ENCODE results near the gene CEP85L.
A peak's percentile ranks its signal among the peaks of the same experiment; 100 is the strongest.

Gene CEP85L

GRCh38 chr6:118589649-118590365, 61.6 kb downstream of the CEP85L start:
- Mint-ChIP-seq H3K9me3 (no peaks in the 10 kb centered on the region), H3K27me3 (no peaks in the 10 kb centered on the region), H3K4me3 (no peak overlapping the region), H3K4me1 (peaks cover 7 to 29% of the 10 kb centered on the region in 2 donors), H3K36me3 (peaks cover 20 to 25% of the 10 kb centered on the region in 2 donors), H3K27ac (no peak overlapping the region)
- ATAC-seq (replicated peaks) (no peak), DNase-seq (no peak)

- no peak overlapping the region for H3K27ac Mint-ChIP-seq
- no peaks in the 10 kb centered on the region for H3K9me3 Mint-ChIP-seq
- H3K27me3 Mint-ChIP-seq = no peaks in the 10 kb centered on the region
- no peak for ATAC-seq (replicated peaks)
- H3K4me3 Mint-ChIP-seq = no peak overlapping the region
- no peak for DNase-seq
- H3K36me3 Mint-ChIP-seq = peaks cover 20 to 25% of the 10 kb centered on the region in 2 donors
- peaks cover 7 to 29% of the 10 kb centered on the region in 2 donors for H3K4me1 Mint-ChIP-seq
Observed at GRCh38 chr6:118589186-118589585, 62.2 kb downstream of the CEP85L start.

GRCh38 chr6:118588626-118589025, 62.8 kb downstream of the CEP85L start:
- Mint-ChIP-seq H3K9me3 (no peaks in the 10 kb centered on the region), H3K27ac (no peak overlapping the region), H3K27me3 (no peaks in the 10 kb centered on the region), H3K36me3 (peaks cover 18 to 20% of the 10 kb centered on the region in 2 donors), H3K4me1 (peaks cover 7 to 25% of the 10 kb centered on the region in 2 donors), H3K4me3 (no peak overlapping the region)
- ATAC-seq (replicated peaks) = no peak
- DNase-seq = no peak

GRCh38 chr6:118586746-118587485, 64.5 kb downstream of the CEP85L start:
- Mint-ChIP-seq H3K27me3 (no peaks in the 10 kb centered on the region), H3K36me3 (peaks cover 21 to 24% of the 10 kb centered on the region in 2 donors), H3K4me1 (peaks cover 9 to 27% of the 10 kb centered on the region in 2 donors), H3K4me3 (no peak overlapping the region), H3K27ac (no peak overlapping the region), H3K9me3 (no peaks in the 10 kb centered on the region)
- DNase-seq (no peak), ATAC-seq (replicated peaks) (no peak)

GRCh38 chr6:118584911-118585310, 66.5 kb downstream of the CEP85L start:
- no peak overlapping the region for H3K27ac Mint-ChIP-seq
- H3K4me3 Mint-ChIP-seq = no peak overlapping the region
- peaks cover 23 to 25% of the 10 kb centered on the region in 2 donors for H3K36me3 Mint-ChIP-seq
- H3K27me3 Mint-ChIP-seq = no peaks in the 10 kb centered on the region
- ATAC-seq (replicated peaks) (no peak), DNase-seq (no peak)
- H3K4me1 Mint-ChIP-seq = peaks cover 19 to 27% of the 10 kb centered on the region in 2 donors
- peaks cover 3 to 5% of the 10 kb centered on the region in 2 donors for H3K9me3 Mint-ChIP-seq

GRCh38 chr6:118581489-118581959, 69.9 kb downstream of the CEP85L start:
- Mint-ChIP-seq H3K9me3 (peaks cover 10 to 13% of the 10 kb centered on the region in 2 donors), H3K27me3 (no peaks in the 10 kb centered on the region), H3K4me1 (peaks cover 13 to 18% of the 10 kb centered on the region in 2 donors), H3K27ac (no peak overlapping the region), H3K36me3 (peaks cover 32 to 41% of the 10 kb centered on the region in 2 donors), H3K4me3 (no peak overlapping the region)
- DNase-seq = no peak
- ATAC-seq (replicated peaks) = peak; percentile 76 to 83

- Mint-ChIP-seq H3K36me3 (peaks cover 39 to 48% of the 10 kb centered on the region in 2 donors), H3K4me3 (no peak overlapping the region), H3K27ac (peak overlapping the region; percentile 89), H3K4me1 (peaks cover 13 to 18% of the 10 kb centered on the region in 2 donors), H3K27me3 (no peaks in the 10 kb centered on the region), H3K9me3 (peaks cover 15 to 20% of the 10 kb centered on the region in 2 donors)
- DNase-seq (no peak), ATAC-seq (replicated peaks) (peak; percentile 60 to 76)
Observed at GRCh38 chr6:118580585-118581419, 70.6 kb downstream of the CEP85L start.

GRCh38 chr6:118579786-118580185, 71.6 kb downstream of the CEP85L start:
- Mint-ChIP-seq H3K36me3 (peaks cover 48 to 58% of the 10 kb centered on the region in 2 donors), H3K4me1 (peaks cover 13 to 18% of the 10 kb centered on the region in 2 donors), H3K4me3 (no peak overlapping the region), H3K27me3 (no peaks in the 10 kb centered on the region), H3K9me3 (peaks cover 18 to 25% of the 10 kb centered on the region in 2 donors), H3K27ac (no peak overlapping the region)
- ATAC-seq (replicated peaks) = no peak
- no peak for DNase-seq

- DNase-seq (no peak), ATAC-seq (replicated peaks) (no peak)
- no peaks in the 10 kb centered on the region for H3K27me3 Mint-ChIP-seq
- H3K9me3 Mint-ChIP-seq = peaks cover 28 to 34% of the 10 kb centered on the region in 2 donors
- no peak overlapping the region for H3K4me3 Mint-ChIP-seq
- H3K36me3 Mint-ChIP-seq = peaks cover 57 to 68% of the 10 kb centered on the region in 2 donors
- no peak overlapping the region for H3K27ac Mint-ChIP-seq
- peaks cover 13 to 18% of the 10 kb centered on the region in 2 donors for H3K4me1 Mint-ChIP-seq
Observed at GRCh38 chr6:118578617-118579016, 72.8 kb downstream of the CEP85L start.

GRCh38 chr6:118577972-118578371, 73.4 kb downstream of the CEP85L start:
- DNase-seq (no peak), ATAC-seq (replicated peaks) (no peak)
- Mint-ChIP-seq H3K4me1 (peaks cover 13 to 18% of the 10 kb centered on the region in 2 donors), H3K36me3 (peaks cover 61 to 68% of the 10 kb centered on the region in 2 donors), H3K27me3 (no peaks in the 10 kb centered on the region), H3K4me3 (no peak overlapping the region), H3K9me3 (peaks cover 28 to 34% of the 10 kb centered on the region in 2 donors), H3K27ac (no peak overlapping the region)

- Mint-ChIP-seq H3K36me3 (peaks cover 46 to 49% of the 10 kb centered on the region in 2 donors), H3K27me3 (no peaks in the 10 kb centered on the region), H3K9me3 (peaks cover 25 to 29% of the 10 kb centered on the region in 2 donors), H3K4me1 (no peaks in the 10 kb centered on the region), H3K4me3 (no peak overlapping the region), H3K27ac (no peak overlapping the region)
- no peak for DNase-seq
- ATAC-seq (replicated peaks) = no peak
Observed at GRCh38 chr6:118574051-118574865, 77.1 kb downstream of the CEP85L start.

GRCh38 chr6:118571121-118571520, 80.3 kb downstream of the CEP85L start:
- H3K9me3 Mint-ChIP-seq = peaks cover 17% of the 10 kb centered on the region in 2 donors
- no peak overlapping the region for H3K27ac Mint-ChIP-seq
- no peaks in the 10 kb centered on the region for H3K27me3 Mint-ChIP-seq
- ATAC-seq (replicated peaks) (no peak), DNase-seq (no peak)
- no peak overlapping the region for H3K4me3 Mint-ChIP-seq
- H3K36me3 Mint-ChIP-seq = peaks cover 23 to 27% of the 10 kb centered on the region in 2 donors
- H3K4me1 Mint-ChIP-seq = peaks cover 0 to under 1% of the 10 kb centered on the region in 2 donors

- H3K27ac Mint-ChIP-seq = no peak overlapping the region
- no peak for ATAC-seq (replicated peaks)
- no peaks in the 10 kb centered on the region for H3K27me3 Mint-ChIP-seq
- DNase-seq = no peak
- H3K9me3 Mint-ChIP-seq = peaks cover 6 to 7% of the 10 kb centered on the region in 2 donors
- H3K4me1 Mint-ChIP-seq = peaks cover 5 to 12% of the 10 kb centered on the region in 2 donors
- H3K36me3 Mint-ChIP-seq = peaks cover 15 to 19% of the 10 kb centered on the region in 2 donors
- no peak overlapping the region for H3K4me3 Mint-ChIP-seq
Observed at GRCh38 chr6:118569498-118569897, 81.9 kb downstream of the CEP85L start.
